Colonic mucosa (tissue), 4 donors: ENCODE results near the gene FAM110A. TPM values are rescaled to one million over a fixed set of nuclear protein-coding genes. Genes with fewer than 3 reads are reported as not detected.
"Not testable (repeated sequence)": the region's sequence is repeated elsewhere in the genome, so short reads cannot be mapped to it uniquely, and the experiment has no call there.

Source experiments
- DNase-seq: peaks from one replicate; pipeline ENCODE4 v3.0.0-alpha.2; 2020
- H3K27ac ChIP-seq: fragments of 200-600 bp; one replicate; pipeline ENCODE4 v1.8.0; 2021
- H3K27me3 ChIP-seq: fragments of 200-600 bp; one replicate; pipeline ENCODE4 v1.8.0; 2021
- H3K36me3 ChIP-seq: fragments of 200-600 bp; one replicate; pipeline ENCODE4 v1.8.0; 2021
- H3K4me1 ChIP-seq: fragments of 200-600 bp; one replicate; pipeline ENCODE4 v1.8.0; 2021; ENCODE audit warnings: mild to moderate bottlenecking
- H3K4me3 ChIP-seq: fragments of 200-600 bp; one replicate; pipeline ENCODE4 v1.8.0; 2021
- H3K9ac ChIP-seq, 2 donors: one replicate each; pipeline ENCODE4 v1.7.0; 2013; ENCODE audit warnings: control low read depth in 2 of 2, low read depth in 2 of 2, low read length in 2 of 2
- H3K9me3 ChIP-seq: fragments of 200-600 bp; one replicate; pipeline ENCODE4 v1.8.0; 2021
- intact Hi-C: fragments of 100-400 bp; cut with DNase I; formaldehyde crosslinking; loops from one replicate; pipeline ENCODE4 v1.14.1; 2022
- total RNA-seq, 2 donors: library from RNA; stranded (reverse); fragmentation: NEBNext Ultra II Directional in 1 of 2; extraction: Animal tissue kit (Norgen Biotek cat#: 25700) in 1 of 2; gene quantifications; one replicate each; pipeline ENCODE4 v1.2.1, GENCODE V29; 2021
- TF ChIP-seq, protein P1 (sequence below): fragments of 200-600 bp; IDR thresholded peaks from one replicate; pipeline ENCODE4 v1.8.0; 2022; ENCODE audit warnings: antibody characterized with exemption, mild to moderate bottlenecking
- donor health status: healthy.
- donor health status: DM: no; HTN: no; CAD: no.
- donor health status: DM: no; HTN: no; CAD: no.

FAM110A gene
- total RNA-seq, 2 donors from 2014 or later: 13.0 to 19.7 TPM

DNA sequence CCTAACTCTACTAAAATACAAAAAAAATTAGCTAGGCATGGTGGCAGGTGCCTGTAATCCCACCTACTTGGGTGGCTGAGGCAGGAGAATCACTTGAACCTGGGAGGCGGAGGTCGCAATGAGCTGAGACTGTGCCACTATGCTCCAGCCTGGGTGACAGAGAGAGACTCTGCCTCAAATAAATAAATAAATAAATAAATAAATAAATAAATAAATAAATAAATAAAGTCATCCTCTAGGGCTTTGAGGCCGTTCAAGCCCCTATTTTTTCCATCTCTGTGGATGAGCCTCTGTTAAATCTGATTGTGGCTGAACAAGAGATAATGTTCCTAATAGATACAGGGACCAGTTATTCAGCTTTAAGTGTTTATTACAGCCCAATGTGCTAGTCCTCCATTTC lies 31.8 kb upstream of the FAM110A start:
- no peak overlapping the region for H3K4me3 ChIP-seq
- DNase-seq: no peak
- H3K9ac ChIP-seq: no peak overlapping the region
- no peak overlapping the region for H3K27ac ChIP-seq
- intact Hi-C loops: no loop called here
- no peaks in the 10 kb centered on the region for H3K27me3 ChIP-seq
- H3K9me3 ChIP-seq: no peaks in the 10 kb centered on the region
- no peaks in the 10 kb centered on the region for H3K36me3 ChIP-seq
- H3K4me1 ChIP-seq: no peaks in the 10 kb centered on the region
- TF ChIP-seq, protein P1, sequence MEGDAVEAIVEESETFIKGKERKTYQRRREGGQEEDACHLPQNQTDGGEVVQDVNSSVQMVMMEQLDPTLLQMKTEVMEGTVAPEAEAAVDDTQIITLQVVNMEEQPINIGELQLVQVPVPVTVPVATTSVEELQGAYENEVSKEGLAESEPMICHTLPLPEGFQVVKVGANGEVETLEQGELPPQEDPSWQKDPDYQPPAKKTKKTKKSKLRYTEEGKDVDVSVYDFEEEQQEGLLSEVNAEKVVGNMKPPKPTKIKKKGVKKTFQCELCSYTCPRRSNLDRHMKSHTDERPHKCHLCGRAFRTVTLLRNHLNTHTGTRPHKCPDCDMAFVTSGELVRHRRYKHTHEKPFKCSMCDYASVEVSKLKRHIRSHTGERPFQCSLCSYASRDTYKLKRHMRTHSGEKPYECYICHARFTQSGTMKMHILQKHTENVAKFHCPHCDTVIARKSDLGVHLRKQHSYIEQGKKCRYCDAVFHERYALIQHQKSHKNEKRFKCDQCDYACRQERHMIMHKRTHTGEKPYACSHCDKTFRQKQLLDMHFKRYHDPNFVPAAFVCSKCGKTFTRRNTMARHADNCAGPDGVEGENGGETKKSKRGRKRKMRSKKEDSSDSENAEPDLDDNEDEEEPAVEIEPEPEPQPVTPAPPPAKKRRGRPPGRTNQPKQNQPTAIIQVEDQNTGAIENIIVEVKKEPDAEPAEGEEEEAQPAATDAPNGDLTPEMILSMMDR: no peak

DNA sequence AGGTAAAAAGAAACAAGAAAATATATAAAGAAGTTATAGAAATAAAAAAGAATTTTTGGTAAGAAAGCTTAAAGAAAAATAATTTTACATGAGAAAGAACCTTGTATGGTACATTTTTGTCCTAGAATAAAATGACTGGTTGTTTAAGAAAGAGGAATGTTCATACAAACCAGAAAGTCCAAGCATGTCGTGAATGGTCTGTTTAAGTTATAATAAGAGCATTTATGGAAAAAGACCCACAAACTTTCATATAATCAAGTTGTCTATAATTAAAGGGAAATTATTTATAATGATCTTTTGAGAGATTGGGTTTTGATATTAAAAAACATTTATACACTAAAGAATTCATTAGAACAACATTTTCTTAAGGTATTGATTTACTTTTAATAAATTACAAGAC lies 27.8 kb upstream of the FAM110A start:
- H3K27me3 ChIP-seq: no peaks in the 10 kb centered on the region
- no peak overlapping the region for H3K9ac ChIP-seq
- H3K4me3 ChIP-seq: no peak overlapping the region
- H3K27ac ChIP-seq: no peak overlapping the region
- TF ChIP-seq, protein P1: no peak
- H3K9me3 ChIP-seq: no peaks in the 10 kb centered on the region
- DNase-seq: no peak
- intact Hi-C loops: no loop called here
- H3K4me1 ChIP-seq: no peaks in the 10 kb centered on the region
- H3K36me3 ChIP-seq: no peaks in the 10 kb centered on the region

DNA sequence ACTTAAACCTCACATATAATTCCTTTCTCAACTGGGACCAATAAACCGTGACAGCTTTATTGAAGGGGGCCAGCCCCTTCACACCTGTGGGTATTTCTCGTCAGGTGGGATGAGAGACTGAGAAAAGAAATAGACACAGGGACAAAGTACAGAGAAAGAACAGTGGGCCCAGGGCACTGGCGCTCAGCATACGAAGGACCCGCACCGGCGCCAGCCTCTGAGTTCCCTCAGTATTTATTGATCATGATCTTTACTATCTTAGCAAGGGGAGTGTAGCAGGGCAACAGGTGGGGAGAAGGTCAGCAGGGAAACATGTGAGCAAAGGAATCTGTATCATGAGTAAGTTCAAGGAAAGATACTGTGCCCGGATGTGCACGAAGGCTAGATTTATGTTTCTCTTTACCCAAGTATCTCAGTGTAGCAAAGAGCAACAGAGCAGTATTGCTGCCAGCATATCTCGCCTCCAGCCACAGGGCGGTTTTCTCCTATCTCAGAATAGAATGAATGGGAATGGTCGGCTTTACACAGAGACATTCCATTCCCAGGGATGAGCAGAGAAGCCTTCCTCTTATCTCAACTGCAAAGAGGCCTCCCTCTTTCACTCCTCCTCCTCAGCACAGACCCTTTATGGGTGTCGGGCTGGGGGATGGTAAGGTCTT lies 21.6 kb upstream of the FAM110A start:
- DNase-seq, H3K27me3 ChIP-seq, H3K27ac ChIP-seq, H3K36me3 ChIP-seq, H3K4me1 ChIP-seq, H3K9ac ChIP-seq, intact Hi-C loops, H3K4me3 ChIP-seq, H3K9me3 ChIP-seq: not testable (repeated sequence)

DNA sequence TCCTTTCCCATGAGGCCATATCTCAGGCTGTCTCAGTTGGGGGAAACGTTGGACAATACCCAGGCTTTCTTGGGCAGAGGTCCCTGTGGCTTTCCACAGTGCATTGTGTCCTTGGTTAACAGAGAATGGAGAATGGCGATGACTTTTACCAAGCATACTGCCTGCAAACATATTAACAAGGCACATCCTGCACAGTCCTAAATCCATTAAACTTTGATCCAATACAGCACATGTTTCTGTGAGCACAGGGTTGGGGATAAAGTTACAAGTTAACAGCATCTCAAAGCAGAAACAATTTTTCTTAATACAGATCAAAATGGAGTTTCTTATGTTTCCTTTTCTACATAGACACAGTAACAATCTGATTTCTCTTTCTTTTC lies 21.1 kb upstream of the FAM110A start:
- not testable (repeated sequence) for H3K27me3 ChIP-seq, H3K27ac ChIP-seq

DNA sequence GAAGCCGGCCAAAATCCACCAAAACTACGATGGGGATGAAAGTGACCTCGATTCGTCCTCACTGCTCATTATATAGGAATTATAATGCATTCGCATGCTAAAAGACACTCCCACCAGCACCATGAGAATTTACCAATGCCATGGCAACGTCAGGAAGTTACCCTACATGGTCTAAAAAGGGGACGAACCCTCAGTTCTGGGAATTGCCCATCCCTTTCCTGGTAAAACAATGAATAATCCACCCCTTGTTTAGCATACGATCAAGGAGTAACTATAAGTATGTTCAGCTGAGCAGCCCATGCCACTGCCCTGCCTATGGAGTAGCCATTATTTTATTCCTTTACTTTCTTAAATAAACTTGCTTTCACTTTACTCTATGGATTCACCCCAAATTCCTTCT lies 20.1 kb upstream of the FAM110A start:
- no peaks in the 10 kb centered on the region for H3K9me3 ChIP-seq
- no peak overlapping the region for H3K4me3 ChIP-seq
- TF ChIP-seq, protein P1: no peak
- no peak overlapping the region for H3K9ac ChIP-seq
- no peaks in the 10 kb centered on the region for H3K27me3 ChIP-seq
- intact Hi-C loops: no loop called here
- no peaks in the 10 kb centered on the region for H3K4me1 ChIP-seq
- no peaks in the 10 kb centered on the region for H3K36me3 ChIP-seq
- DNase-seq: no peak
- no peak overlapping the region for H3K27ac ChIP-seq

More for the DNA sequence above, 21.1 kb upstream of the FAM110A start:
- H3K4me3 ChIP-seq, DNase-seq, H3K4me1 ChIP-seq, H3K36me3 ChIP-seq, H3K9ac ChIP-seq, H3K9me3 ChIP-seq, intact Hi-C loops: not testable (repeated sequence)

DNA sequence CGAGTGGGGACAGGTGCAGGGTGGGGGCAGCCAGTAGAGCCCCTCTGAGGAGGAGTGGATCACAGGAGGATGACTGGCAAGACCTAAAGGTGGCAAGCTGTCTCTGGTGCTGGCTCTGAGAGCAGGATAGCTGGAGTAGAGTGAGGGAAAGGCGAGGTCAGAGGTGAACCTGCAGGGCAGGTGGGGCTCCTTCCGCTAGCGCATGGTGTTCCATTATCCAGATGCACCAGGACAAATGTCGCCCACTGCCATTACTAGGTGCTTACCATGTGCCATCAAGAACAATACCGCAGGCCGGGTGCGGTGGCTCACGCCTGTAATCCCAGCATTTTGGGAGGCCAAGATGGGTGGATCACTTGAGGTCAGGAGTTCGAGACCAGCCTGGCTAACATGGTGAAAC lies 18.3 kb upstream of the FAM110A start:
- Histone ChIP-seq H3K4me3 (no peak overlapping the region), H3K27me3 (no peaks in the 10 kb centered on the region), H3K9ac (no peak overlapping the region), H3K27ac (no peak overlapping the region), H3K36me3 (no peaks in the 10 kb centered on the region), H3K9me3 (no peaks in the 10 kb centered on the region), H3K4me1 (no peaks in the 10 kb centered on the region)
- intact Hi-C loops: loop anchor here (5.0 kb wide), 2 partner anchors 292 to 397 kb away; no protein-coding TSS in a partner anchor
- DNase-seq: no peak
- TF ChIP-seq, protein P1: no peak
